Activated T-helper 2 cell treated with anti-CD3 and anti-CD28 coated beads, Interferon-gamma antibody, Interleukin-2, Interleukin-4, amounts not matched to agents 10 μg/mL and 5 μg/mL and 100 μg/mL, durations not matched to agents 14 hours and 24 hours and 36 hours (primary cell): ENCODE data around the gene KIF3B. TPM values are rescaled to one million over a fixed set of nuclear protein-coding genes. Genes with fewer than 3 reads are reported as not detected.
A peak's percentile ranks its signal among the peaks of the same experiment; 100 is the strongest.
"Not testable (repeated sequence)": the region's sequence is repeated elsewhere in the genome, so short reads cannot be mapped to it uniquely, and the experiment has no call there.

Experiments used
- DNase-seq: peaks from one replicate; pipeline ENCODE4 v3.0.0; 2021; ENCODE audit warnings: low spot score
- H3K27ac Mint-ChIP-seq: one replicate; pipeline ENCODE4 v1.8.0; 2021; ENCODE audit warnings: mixed read lengths
- H3K27me3 Mint-ChIP-seq: one replicate; pipeline ENCODE4 v1.8.0; 2021; ENCODE audit warnings: low read depth, mixed read lengths
- H3K36me3 Mint-ChIP-seq: one replicate; pipeline ENCODE4 v1.8.0; 2021; ENCODE audit warnings: low read depth, mixed read lengths
- H3K4me1 Mint-ChIP-seq: one replicate; pipeline ENCODE4 v1.8.0; 2021; ENCODE audit warnings: low read depth, mixed read lengths
- H3K4me3 Mint-ChIP-seq: one replicate; pipeline ENCODE4 v1.8.0; 2021; ENCODE audit warnings: low read depth, mild to moderate bottlenecking, moderate library complexity, mixed read lengths
- H3K9me3 Mint-ChIP-seq: one replicate; pipeline ENCODE4 v1.8.0; 2021; ENCODE audit warnings: mixed read lengths
- intact Hi-C: fragments of 100-400 bp; cut with micrococcal nuclease; formaldehyde crosslinking; loops from one replicate; pipeline ENCODE4 v1.15.1; 2023
- total RNA-seq: library from RNA; stranded (reverse); gene quantifications from 2 replicates; pipeline ENCODE4 v1.2.3, GENCODE V29; 2022

Gene KIF3B
- total RNA-seq, 1 donor from 2014 or later: 42.2 TPM

GRCh38 chr20:32344835-32345506 lies 67.5 kb downstream of the KIF3B start:
- H3K4me3 Mint-ChIP-seq: no peak overlapping the region
- H3K36me3 Mint-ChIP-seq: peaks cover 29% of the 10 kb centered on the region
- intact Hi-C loops: no loop called here
- H3K27ac Mint-ChIP-seq: no peak overlapping the region
- H3K4me1 Mint-ChIP-seq: peaks cover 5% of the 10 kb centered on the region
- no peaks in the 10 kb centered on the region for H3K9me3 Mint-ChIP-seq
- no peak for DNase-seq
- H3K27me3 Mint-ChIP-seq: no peaks in the 10 kb centered on the region

GRCh38 chr20:32348207-32348606 lies 70.8 kb downstream of the KIF3B start:
- intact Hi-C loops: no loop called here
- Mint-ChIP-seq H3K4me1 (peaks cover 5% of the 10 kb centered on the region), H3K36me3 (peaks cover 27% of the 10 kb centered on the region), H3K4me3 (no peak overlapping the region), H3K27ac (no peak overlapping the region), H3K9me3 (no peaks in the 10 kb centered on the region), H3K27me3 (no peaks in the 10 kb centered on the region)
- no peak for DNase-seq

- Mint-ChIP-seq H3K9me3 (no peaks in the 10 kb centered on the region), H3K36me3 (peaks cover 35% of the 10 kb centered on the region), H3K27me3 (no peaks in the 10 kb centered on the region), H3K27ac (no peak overlapping the region), H3K4me1 (peaks cover 20% of the 10 kb centered on the region), H3K4me3 (no peak overlapping the region)
- intact Hi-C loops: no loop called here
- DNase-seq: no peak
These were observed 73.0 kb downstream of the KIF3B start for GRCh38 chr20:32350421-32350820.

- no peak for DNase-seq
- Mint-ChIP-seq H3K27ac (peak overlapping the region; percentile 22), H3K4me1 (peaks cover 33% of the 10 kb centered on the region), H3K36me3 (peaks cover 33% of the 10 kb centered on the region), H3K4me3 (no peak overlapping the region), H3K9me3 (no peaks in the 10 kb centered on the region), H3K27me3 (no peaks in the 10 kb centered on the region)
- intact Hi-C loops: no loop called here
These were observed 74.8 kb downstream of the KIF3B start for GRCh38 chr20:32352121-32352720.

- intact Hi-C loops: no loop called here
- no peaks in the 10 kb centered on the region for H3K9me3 Mint-ChIP-seq
- no peaks in the 10 kb centered on the region for H3K27me3 Mint-ChIP-seq
- no peak for DNase-seq
- peak overlapping the region; percentile 90 for H3K27ac Mint-ChIP-seq
- H3K4me1 Mint-ChIP-seq: peaks cover 37% of the 10 kb centered on the region
- peaks cover 26% of the 10 kb centered on the region for H3K36me3 Mint-ChIP-seq
- H3K4me3 Mint-ChIP-seq: no peak overlapping the region
These were observed 76.5 kb downstream of the KIF3B start for GRCh38 chr20:32353848-32354496.

- no peak for DNase-seq
- Mint-ChIP-seq H3K4me1 (peaks cover 43% of the 10 kb centered on the region), H3K9me3 (no peaks in the 10 kb centered on the region), H3K36me3 (peaks cover 27% of the 10 kb centered on the region), H3K27ac (peak overlapping the region; percentile 90), H3K4me3 (peak overlapping the region; percentile 34), H3K27me3 (no peaks in the 10 kb centered on the region)
- intact Hi-C loops: loop anchor here (1.0 to 5.0 kb wide), 5 partner anchors 22 to 151 kb away; no protein-coding TSS in a partner anchor
These were observed 77.4 kb downstream of the KIF3B start for GRCh38 chr20:32354592-32355416.

GRCh38 chr20:32355417-32355841 lies 78.0 kb downstream of the KIF3B start:
- Mint-ChIP-seq H3K36me3 (peaks cover 28% of the 10 kb centered on the region), H3K4me3 (peak overlapping the region; percentile 34), H3K27ac (peak overlapping the region; percentile 90), H3K4me1 (peaks cover 48% of the 10 kb centered on the region), H3K9me3 (no peaks in the 10 kb centered on the region), H3K27me3 (no peaks in the 10 kb centered on the region)
- DNase-seq: no peak
- intact Hi-C loops: loop anchor here (1.0 to 5.0 kb wide), 5 partner anchors 22 to 151 kb away; no protein-coding TSS in a partner anchor

- H3K27me3 Mint-ChIP-seq, H3K9me3 Mint-ChIP-seq, DNase-seq: not testable (repeated sequence)
- H3K27ac Mint-ChIP-seq: peak overlapping the region; percentile 100
- intact Hi-C loops: loop anchor here (1.0 to 5.0 kb wide), 5 partner anchors 23 to 152 kb away; no protein-coding TSS in a partner anchor
- peaks cover 50% of the 10 kb centered on the region for H3K4me1 Mint-ChIP-seq
- H3K4me3 Mint-ChIP-seq: peak overlapping the region; percentile 34
- peaks cover 34% of the 10 kb centered on the region for H3K36me3 Mint-ChIP-seq
These were observed 78.6 kb downstream of the KIF3B start for GRCh38 chr20:32355907-32356621.

- no peaks in the 10 kb centered on the region for H3K27me3 Mint-ChIP-seq
- H3K9me3 Mint-ChIP-seq: no peaks in the 10 kb centered on the region
- peaks cover 52% of the 10 kb centered on the region for H3K4me1 Mint-ChIP-seq
- intact Hi-C loops: loop anchor here (1.0 to 5.0 kb wide), 2 partner anchors 104 to 124 kb away; no protein-coding TSS in a partner anchor
- peak overlapping the region; percentile 96 for H3K4me3 Mint-ChIP-seq
- peaks cover 37% of the 10 kb centered on the region for H3K36me3 Mint-ChIP-seq
- no peak for DNase-seq
- H3K27ac Mint-ChIP-seq: peak overlapping the region; percentile 100
These were observed 79.3 kb downstream of the KIF3B start for GRCh38 chr20:32356622-32357374.

- H3K4me3 Mint-ChIP-seq: peak overlapping the region; percentile 96
These were observed 80.0 kb downstream of the KIF3B start for GRCh38 chr20:32357375-32357868.

More at GRCh38 chr20:32357375-32357868, 80.0 kb downstream of the KIF3B start:
- DNase-seq: no peak
- Mint-ChIP-seq H3K4me1 (peaks cover 53% of the 10 kb centered on the region), H3K27ac (peak overlapping the region; percentile 100), H3K9me3 (no peaks in the 10 kb centered on the region), H3K27me3 (no peaks in the 10 kb centered on the region), H3K36me3 (peaks cover 42% of the 10 kb centered on the region)
- intact Hi-C loops: loop anchor here (1.0 to 5.0 kb wide), 2 partner anchors 105 to 125 kb away; no protein-coding TSS in a partner anchor
